Endothelial cell of umbilical vein (primary cell): ENCODE measurements around the gene TIMMDC1. TPM values are rescaled to one million over a fixed set of nuclear protein-coding genes. Genes with fewer than 3 reads are reported as not detected.
"Not testable (repeated sequence)": the region's sequence is repeated elsewhere in the genome, so short reads cannot be mapped to it uniquely, and the experiment has no call there.

Experiments used
- BruUV-seq: library from RNA; stranded (reverse); fragments of 400-500 nt; replicated peaks from 2 replicates; lab custom pipeline; 2021; lab: Mats Ljungman, UMichigan
- CTCF ChIA-PET: fragments of 300-600, 350-600 bp; sonication (Branson Sonifier 250); formaldehyde crosslinking; loops from one replicate; lab custom pipeline; 2021; ENCODE audit warnings: antibody characterized with exemption, inconsistent platforms; lab: Charles Lee
- POLR2A ChIA-PET: fragments of 300-600, 350-600 bp; sonication (Branson Sonifier 250); formaldehyde crosslinking; loops from one replicate; lab custom pipeline; 2021; ENCODE audit warnings: antibody characterized with exemption, inconsistent platforms; lab: Charles Lee
- DNase-seq: peaks from one replicate; pipeline ENCODE4 v3.0.0-alpha.2; 2011; ENCODE audit warnings: low read depth, low spot score
- FAIRE-seq: peaks from 2 replicates; lab custom pipeline; 2011; peaks lifted over from hg19 to GRCh38; lab: Jason Lieb, UNC
- H2AFZ ChIP-seq: 2 replicates; pipeline ENCODE4 v1.6.0; 2012; ENCODE audit warnings: low read depth, low read length, control low read depth, inconsistent platforms
- H3K27ac ChIP-seq: 2 replicates; pipeline ENCODE4 v1.5.1; 2011; ENCODE audit warnings: low read depth, mild to moderate bottlenecking, control low read depth, low read length, moderate library complexity; ENCODE audit not compliant: insufficient read depth
- H3K27me3 ChIP-seq, 2 experiments: 2 replicates each; pipeline versions ENCODE4 v1.6.0 to v1.6.1; 2011; ENCODE audit warnings: low read length in 2 of 2, mixed read lengths in 1 of 2; ENCODE audit not compliant: control insufficient read depth in 2 of 2, insufficient read depth in 2 of 2
- H3K36me3 ChIP-seq, 2 experiments: 2 replicates in 1 of 2; 3 replicates in 1 of 2; pipeline ENCODE4 v1.5.1; 2011; ENCODE audit warnings: low read length in 2 of 2, mild to moderate bottlenecking in 1 of 2, moderate library complexity in 1 of 2; ENCODE audit not compliant: control insufficient read depth in 2 of 2, insufficient read depth in 2 of 2; ENCODE audit errors: extremely low read depth in 1 of 2
- H3K4me1 ChIP-seq: 3 replicates; pipeline ENCODE4 v1.5.1; 2011; ENCODE audit warnings: mild to moderate bottlenecking, low read length; ENCODE audit not compliant: control insufficient read depth, insufficient read depth; ENCODE audit errors: extremely low read depth
- H3K4me2 ChIP-seq: 2 replicates; pipeline ENCODE4 v1.6.1; 2011; ENCODE audit warnings: low read length, control low read depth, mixed read lengths; ENCODE audit not compliant: insufficient read depth
- H3K4me3 ChIP-seq, 3 experiments: fragments of 200-600 bp in 1 of 3; sonication (generic), shearing (Covaris generic) in 1 of 3; replicated peaks in 1 of 3; 2 replicates each; pipeline ENCODE4 v1.5.1; 2011 to 2016; ENCODE audit warnings: control low read depth in 3 of 3, low read length in 3 of 3, mild to moderate bottlenecking in 2 of 3, inconsistent platforms in 1 of 3, low read depth in 1 of 3, moderate library complexity in 1 of 3; ENCODE audit not compliant: insufficient read depth in 1 of 3
- H3K79me2 ChIP-seq: 2 replicates; pipeline ENCODE4 v1.6.0; 2012; ENCODE audit warnings: low read length, inconsistent platforms; ENCODE audit not compliant: control insufficient read depth, insufficient read depth
- H3K9ac ChIP-seq: replicated peaks from 2 replicates; pipeline ENCODE3; 2011; ENCODE audit warnings: low read length, control low read depth; ENCODE audit not compliant: insufficient read depth; ENCODE audit errors: extremely low read depth
- H3K9me1 ChIP-seq: replicated peaks from 3 replicates; pipeline ENCODE4 v1.6.0; 2011; ENCODE audit warnings: mild to moderate bottlenecking, low read length; ENCODE audit not compliant: control insufficient read depth, insufficient read depth; ENCODE audit errors: extremely low read depth
- H3K9me3 ChIP-seq: replicated peaks from 2 replicates; pipeline ENCODE4 v1.5.1; 2012; ENCODE audit warnings: low read length, inconsistent platforms; ENCODE audit not compliant: control insufficient read depth, insufficient read depth
- H4K20me1 ChIP-seq: replicated peaks from 2 replicates; pipeline ENCODE3; 2011; ENCODE audit warnings: mild to moderate bottlenecking, low read length; ENCODE audit not compliant: control insufficient read depth, insufficient read depth; ENCODE audit errors: extremely low read depth
- JUN ChIP-seq: IDR thresholded peaks from 2 replicates; pipeline ENCODE4 v1.6.1; 2011; ENCODE audit warnings: borderline replicate concordance, low read depth; ENCODE audit not compliant: insufficient read length, insufficient read depth
- dilution Hi-C: fragments of 300-500 bp; cut with MboI; formaldehyde crosslinking; loops from one replicate; pipeline ENCODE4 v1.15.0; 2019; ENCODE audit warnings: low sequenced_read_pairs; ENCODE audit not compliant: extremely low pct_ligation_motif_present
- intact Hi-C: fragments of 100-400 bp; cut with micrococcal nuclease; formaldehyde crosslinking; loops from one replicate; pipeline ENCODE4 v1.10.0; 2022
- polyA plus RNA-seq, 4 experiments: library from polyadenylated mRNA; depleted of rRNA in 3 of 4; stranded (reverse) in 3 of 4; unstranded in 1 of 4; fragments of >200 nt; gene quantifications; 2 replicates each; pipeline versions ENCODE4 v1.2.1 to v1.2.3, GENCODE V29; 2011 to 2012; ENCODE audit warnings: missing spikeins in 1 of 4
- total RNA-seq: library from RNA; stranded (reverse); gene quantifications from 2 replicates; pipeline ENCODE4 v1.2.3, GENCODE V29; 2021

Gene TIMMDC1
- total and polyA plus RNA-seq, 2 donors (not counting 3 experiments of a cell fraction or from before 2014, with no cell fraction given), result 49.2 to 76.2 TPM

DNA sequence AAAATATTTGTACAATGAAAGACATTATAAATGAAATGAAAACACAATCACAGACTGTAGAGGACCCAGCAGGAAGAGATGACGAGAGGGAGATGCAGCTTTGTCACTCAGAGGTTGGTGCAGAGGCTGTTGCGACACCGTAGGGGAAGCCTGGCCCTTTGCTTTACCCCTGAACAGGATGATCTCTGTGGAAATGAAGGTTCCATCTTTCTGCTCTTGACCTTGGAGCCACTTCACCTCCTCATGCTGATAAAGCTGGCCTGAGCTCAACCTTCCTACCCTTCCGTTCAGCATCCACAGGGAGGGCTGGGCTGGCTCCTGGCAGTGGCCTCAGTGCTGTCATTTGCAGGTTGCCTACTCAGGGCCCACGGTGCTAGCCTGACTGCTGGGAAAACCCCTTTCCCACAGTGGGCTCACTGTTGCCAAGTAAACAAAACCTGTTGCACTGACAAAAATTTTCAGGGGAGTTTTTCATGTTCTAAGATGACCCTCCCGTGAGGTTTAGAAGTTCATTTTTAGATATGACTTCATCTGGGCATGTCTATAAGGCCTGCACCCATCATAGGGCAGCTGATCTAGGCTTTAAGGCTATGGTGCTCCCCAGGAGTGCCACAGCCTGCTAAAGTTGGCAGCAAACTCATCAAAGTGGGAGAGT is 64.1 kb downstream of the TIMMDC1 start:
- TF ChIP-seq JUN, result no peak
- no peaks in the 10 kb centered on the region for H3K79me2 ChIP-seq
- CTCF ChIA-PET, result interaction anchor here (0.7 kb wide), 1 partner anchor 362 kb away, joined by 3 read pairs; no protein-coding TSS in a partner anchor
- H2AFZ ChIP-seq, result no peak overlapping the region
- H3K27me3 ChIP-seq, result peaks cover 0 to 2% of the 10 kb centered on the region in 2 experiments
- no peak overlapping the region for H3K4me2 ChIP-seq
- DNase-seq (no peak), FAIRE-seq (no peak)
- H3K4me3 ChIP-seq, result no peak overlapping the region
- no peak overlapping the region for H3K27ac ChIP-seq
- dilution Hi-C loops, result no loop called here
- intact Hi-C loops, result no loop called here
- POLR2A ChIA-PET, result no interaction called here
- no peaks in the 10 kb centered on the region for H3K9me3 ChIP-seq
- BruUV-seq, result no TSS peak
- no peaks in the 10 kb centered on the region for H3K36me3 ChIP-seq
- H4K20me1 ChIP-seq, result no peaks in the 10 kb centered on the region
- no peaks in the 10 kb centered on the region for H3K4me1 ChIP-seq
- no peak overlapping the region for H3K9ac ChIP-seq
- no peaks in the 10 kb centered on the region for H3K9me1 ChIP-seq

DNA sequence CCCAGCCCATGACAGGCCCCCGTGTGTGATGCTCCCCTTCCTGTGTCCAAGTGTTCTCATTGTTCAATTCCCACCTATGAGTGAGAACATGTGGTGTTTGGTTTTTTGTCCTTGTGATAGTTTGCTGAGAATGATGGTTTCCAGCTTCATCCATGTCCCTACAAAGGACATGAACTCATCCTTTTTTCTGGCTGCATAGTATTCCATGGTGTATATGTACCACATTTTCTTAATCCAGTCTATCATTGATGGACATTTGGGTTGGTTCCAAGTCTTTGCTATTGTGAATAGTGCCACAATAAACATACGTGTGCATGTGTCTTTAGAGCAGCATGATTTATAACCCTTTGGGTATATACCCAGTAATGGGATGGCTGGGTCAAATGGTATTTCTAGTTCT is 65.0 kb downstream of the TIMMDC1 start:
- H3K9me3 ChIP-seq, H3K9me1 ChIP-seq, H3K36me3 ChIP-seq, H3K4me3 ChIP-seq, dilution Hi-C loops, H3K4me2 ChIP-seq, CTCF ChIA-PET, intact Hi-C loops, POLR2A ChIA-PET, H3K79me2 ChIP-seq, FAIRE-seq, H3K27ac ChIP-seq, H2AFZ ChIP-seq, BruUV-seq, H4K20me1 ChIP-seq, DNase-seq, H3K9ac ChIP-seq, H3K27me3 ChIP-seq, H3K4me1 ChIP-seq: not testable (repeated sequence)
